Esophagus muscularis mucosa (tissue), 3 donors: ENCODE measurements around the gene CNOT8.

Experiments used
- EP300 ChIP-seq: sonication (generic); formaldehyde crosslinking; IDR thresholded peaks from one replicate; pipeline ENCODE4 v1.6.1; 2017; ENCODE audit warnings: antibody characterized with exemption
- TF ChIP-seq, protein P1 (sequence below), 3 experiments: fragments of 200-600 bp in 2 of 3; fragments of 450-650 bp in 1 of 3; sonication (generic) in 2 of 3; IDR thresholded peaks; one replicate each; pipeline ENCODE4 v1.5.1; 2017 to 2019; ENCODE audit warnings: antibody characterized with exemption in 3 of 3, mild to moderate bottlenecking in 2 of 3, moderate library complexity in 1 of 3

DNA sequence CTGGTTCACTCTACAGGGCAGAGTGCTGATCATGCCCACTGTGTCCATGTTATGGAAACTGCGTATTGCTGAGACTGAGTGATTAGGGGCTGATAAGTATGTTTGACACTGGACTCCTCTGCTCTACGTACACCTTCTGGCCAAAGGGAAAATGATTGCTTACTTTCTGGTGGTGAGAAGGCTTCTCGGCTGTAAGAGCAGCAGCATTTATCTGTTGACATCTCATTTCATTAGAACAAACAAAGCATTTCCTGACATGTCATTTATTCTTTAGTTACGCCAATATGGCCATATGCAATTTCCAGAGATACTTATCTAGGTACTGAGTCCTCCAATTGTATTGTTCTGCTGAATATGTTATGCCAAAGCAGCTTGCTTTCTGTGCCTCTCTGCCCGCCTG lies 13.6 kb upstream of the CNOT8 start:
- TF ChIP-seq, protein P1, sequence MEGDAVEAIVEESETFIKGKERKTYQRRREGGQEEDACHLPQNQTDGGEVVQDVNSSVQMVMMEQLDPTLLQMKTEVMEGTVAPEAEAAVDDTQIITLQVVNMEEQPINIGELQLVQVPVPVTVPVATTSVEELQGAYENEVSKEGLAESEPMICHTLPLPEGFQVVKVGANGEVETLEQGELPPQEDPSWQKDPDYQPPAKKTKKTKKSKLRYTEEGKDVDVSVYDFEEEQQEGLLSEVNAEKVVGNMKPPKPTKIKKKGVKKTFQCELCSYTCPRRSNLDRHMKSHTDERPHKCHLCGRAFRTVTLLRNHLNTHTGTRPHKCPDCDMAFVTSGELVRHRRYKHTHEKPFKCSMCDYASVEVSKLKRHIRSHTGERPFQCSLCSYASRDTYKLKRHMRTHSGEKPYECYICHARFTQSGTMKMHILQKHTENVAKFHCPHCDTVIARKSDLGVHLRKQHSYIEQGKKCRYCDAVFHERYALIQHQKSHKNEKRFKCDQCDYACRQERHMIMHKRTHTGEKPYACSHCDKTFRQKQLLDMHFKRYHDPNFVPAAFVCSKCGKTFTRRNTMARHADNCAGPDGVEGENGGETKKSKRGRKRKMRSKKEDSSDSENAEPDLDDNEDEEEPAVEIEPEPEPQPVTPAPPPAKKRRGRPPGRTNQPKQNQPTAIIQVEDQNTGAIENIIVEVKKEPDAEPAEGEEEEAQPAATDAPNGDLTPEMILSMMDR (IDR thresholded peaks at IDR 0.05) = no peak
- no peak for TF ChIP-seq EP300
